SK-N-MC (cell line): Measurements from ENCODE around the gene OTUD1.

Experiments
- EZH2 ChIP-seq: fragments of 200-600 bp; sonication (generic); IDR thresholded peaks from one replicate; pipeline ENCODE4 v1.6.1; 2017; ENCODE audit warnings: antibody characterized with exemption
- FOXP2 ChIP-seq: optimal IDR thresholded peaks from 2 replicates; pipeline ENCODE3; 2011; ENCODE audit warnings: mild to moderate bottlenecking, moderate library complexity; ENCODE audit not compliant: insufficient read depth; ENCODE audit errors: extremely low read length, control extremely low read depth
- POLR2AphosphoS5 ChIP-seq: IDR thresholded peaks from 2 replicates; pipeline ENCODE4 v1.6.1; 2012; ENCODE audit warnings: mild to moderate bottlenecking, low read depth, low read length, borderline replicate concordance

- TF ChIP-seq FOXP2 (no peak), EZH2 (no peak), POLR2AphosphoS5 (no peak)
Measured at GRCh38 chr10:23439961-23440889, 1.4 kb downstream of the OTUD1 start.
